GM12878 (cell line): ENCODE results near the gene ACTL6A.

Experiments used
- CBX5 ChIP-seq: sonication (generic); IDR thresholded peaks from 2 replicates; pipeline ENCODE4 v1.6.1; 2016; ENCODE audit warnings: low read depth, moderate library complexity, mild to moderate bottlenecking, inconsistent platforms
- JUND ChIP-seq: IDR thresholded peaks from 2 replicates; pipeline ENCODE4 v1.6.1; 2012; ENCODE audit warnings: low read depth, mild to moderate bottlenecking, low read length, improper control_type of control experiment, moderate library complexity
- MXI1 ChIP-seq: fragments of 150-350 bp; IDR thresholded peaks from 2 replicates; pipeline ENCODE4 v1.6.1; 2011; ENCODE audit warnings: low read depth, mild to moderate bottlenecking, inconsistent platforms, low read length, improper control_type of control experiment
- POLR2A ChIP-seq: IDR thresholded peaks from 2 replicates; pipeline ENCODE4 v1.6.1; 2011; ENCODE audit warnings: low read depth, mild to moderate bottlenecking, low read length
- POLR2AphosphoS5 ChIP-seq: IDR thresholded peaks from 2 replicates; pipeline ENCODE4 v1.6.1; 2011; ENCODE audit warnings: mild to moderate bottlenecking, low read length, inconsistent platforms
- RAD21 ChIP-seq: IDR thresholded peaks from 2 replicates; pipeline ENCODE4 v1.6.1; 2011; ENCODE audit warnings: mild to moderate bottlenecking, low read depth, low read length, moderate library complexity; ENCODE audit not compliant: insufficient read depth
- SMARCA5 ChIP-seq: fragments of 450-650 bp; IDR thresholded peaks from 2 replicates; pipeline ENCODE4 v1.6.1; 2017; ENCODE audit warnings: mild to moderate bottlenecking
- SRF ChIP-seq, 2 experiments: IDR thresholded peaks; 2 replicates each; pipeline ENCODE4 v1.6.1; 2011; ENCODE audit warnings: low read depth in 2 of 2, low read length in 2 of 2, mild to moderate bottlenecking in 1 of 2, moderate library complexity in 1 of 2
- TCF7 ChIP-seq: IDR thresholded peaks from 2 replicates; pipeline ENCODE4 v1.6.1; 2014; ENCODE audit warnings: antibody characterized with exemption, borderline replicate concordance
- YY1 ChIP-seq: IDR thresholded peaks from 2 replicates; pipeline ENCODE4 v1.6.1; 2011; ENCODE audit warnings: low read depth, mild to moderate bottlenecking, low read length
- ZNF274 ChIP-seq: IDR thresholded peaks from one replicate; pipeline ENCODE4 v1.8.0; 2011; ENCODE audit not compliant: insufficient read length, insufficient read depth
- TF ChIP-seq, protein P1 (sequence below), 3 experiments: IDR thresholded peaks in 2 of 3; conservative IDR thresholded peaks in 1 of 3; 2 replicates each; pipeline ENCODE4 v1.5.1; 2011; ENCODE audit warnings: low read depth in 3 of 3, low read length in 3 of 3, mild to moderate bottlenecking in 3 of 3, control low read depth in 2 of 3, moderate library complexity in 2 of 3, inconsistent platforms in 1 of 3, mixed read lengths in 1 of 3; ENCODE audit not compliant: control insufficient read depth in 2 of 3, insufficient read depth in 1 of 3; ENCODE audit errors: extremely low read depth in 1 of 3
- TF ChIP-seq, protein P2 (sequence below): IDR thresholded peaks from 2 replicates; pipeline ENCODE4 v1.6.1; 2012; ENCODE audit warnings: mild to moderate bottlenecking, low read depth, low read length
- TF ChIP-seq, protein P3 (sequence below): IDR thresholded peaks from 2 replicates; pipeline ENCODE4 v1.6.1; 2011; ENCODE audit warnings: low read depth, low read length, improper control_type of control experiment, borderline replicate concordance

DNA sequence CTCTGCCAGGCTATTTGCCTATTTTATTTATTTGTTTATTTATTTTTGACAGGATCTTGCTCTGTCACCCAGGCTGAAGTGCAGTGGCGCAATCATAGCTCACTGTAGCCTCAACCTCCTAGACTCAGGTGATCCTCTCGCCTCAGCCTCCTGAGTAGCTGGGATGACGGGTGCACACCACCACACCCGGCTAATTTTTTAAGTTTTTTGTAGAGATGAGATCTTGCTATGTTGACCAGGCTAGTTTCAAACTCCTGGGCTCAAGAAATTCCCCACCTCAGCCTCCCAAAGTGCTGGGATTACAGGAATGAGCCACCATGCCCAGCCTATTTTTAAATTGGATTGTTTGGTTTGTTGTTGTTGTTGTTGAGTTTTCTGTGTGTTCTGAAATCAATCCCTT, 47.3 kb downstream of the ACTL6A start:
- TF ChIP-seq MXI1 (no peak), RAD21 (no peak), ZNF274 (no peak), JUND (no peak), SRF (IDR thresholded peaks at IDR 0.05; ENCODE audit: low read depth in 2 of 2, low read length in 2 of 2) (no peak), YY1 (no peak), TCF7 (no peak), POLR2A (no peak), CBX5 (no peak), SMARCA5 (no peak), POLR2AphosphoS5 (no peak)
- TF ChIP-seq, protein P1, sequence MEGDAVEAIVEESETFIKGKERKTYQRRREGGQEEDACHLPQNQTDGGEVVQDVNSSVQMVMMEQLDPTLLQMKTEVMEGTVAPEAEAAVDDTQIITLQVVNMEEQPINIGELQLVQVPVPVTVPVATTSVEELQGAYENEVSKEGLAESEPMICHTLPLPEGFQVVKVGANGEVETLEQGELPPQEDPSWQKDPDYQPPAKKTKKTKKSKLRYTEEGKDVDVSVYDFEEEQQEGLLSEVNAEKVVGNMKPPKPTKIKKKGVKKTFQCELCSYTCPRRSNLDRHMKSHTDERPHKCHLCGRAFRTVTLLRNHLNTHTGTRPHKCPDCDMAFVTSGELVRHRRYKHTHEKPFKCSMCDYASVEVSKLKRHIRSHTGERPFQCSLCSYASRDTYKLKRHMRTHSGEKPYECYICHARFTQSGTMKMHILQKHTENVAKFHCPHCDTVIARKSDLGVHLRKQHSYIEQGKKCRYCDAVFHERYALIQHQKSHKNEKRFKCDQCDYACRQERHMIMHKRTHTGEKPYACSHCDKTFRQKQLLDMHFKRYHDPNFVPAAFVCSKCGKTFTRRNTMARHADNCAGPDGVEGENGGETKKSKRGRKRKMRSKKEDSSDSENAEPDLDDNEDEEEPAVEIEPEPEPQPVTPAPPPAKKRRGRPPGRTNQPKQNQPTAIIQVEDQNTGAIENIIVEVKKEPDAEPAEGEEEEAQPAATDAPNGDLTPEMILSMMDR (IDR thresholded peaks at IDR 0.05 in 2 of 3, conservative IDR thresholded peaks at IDR 0.05 in 1 of 3; ENCODE audit: control insufficient read depth in 2 of 3, extremely low read depth in 1 of 3, insufficient read depth in 1 of 3, low read depth in 3 of 3, low read length in 3 of 3), result no peak
- TF ChIP-seq, protein P2, sequence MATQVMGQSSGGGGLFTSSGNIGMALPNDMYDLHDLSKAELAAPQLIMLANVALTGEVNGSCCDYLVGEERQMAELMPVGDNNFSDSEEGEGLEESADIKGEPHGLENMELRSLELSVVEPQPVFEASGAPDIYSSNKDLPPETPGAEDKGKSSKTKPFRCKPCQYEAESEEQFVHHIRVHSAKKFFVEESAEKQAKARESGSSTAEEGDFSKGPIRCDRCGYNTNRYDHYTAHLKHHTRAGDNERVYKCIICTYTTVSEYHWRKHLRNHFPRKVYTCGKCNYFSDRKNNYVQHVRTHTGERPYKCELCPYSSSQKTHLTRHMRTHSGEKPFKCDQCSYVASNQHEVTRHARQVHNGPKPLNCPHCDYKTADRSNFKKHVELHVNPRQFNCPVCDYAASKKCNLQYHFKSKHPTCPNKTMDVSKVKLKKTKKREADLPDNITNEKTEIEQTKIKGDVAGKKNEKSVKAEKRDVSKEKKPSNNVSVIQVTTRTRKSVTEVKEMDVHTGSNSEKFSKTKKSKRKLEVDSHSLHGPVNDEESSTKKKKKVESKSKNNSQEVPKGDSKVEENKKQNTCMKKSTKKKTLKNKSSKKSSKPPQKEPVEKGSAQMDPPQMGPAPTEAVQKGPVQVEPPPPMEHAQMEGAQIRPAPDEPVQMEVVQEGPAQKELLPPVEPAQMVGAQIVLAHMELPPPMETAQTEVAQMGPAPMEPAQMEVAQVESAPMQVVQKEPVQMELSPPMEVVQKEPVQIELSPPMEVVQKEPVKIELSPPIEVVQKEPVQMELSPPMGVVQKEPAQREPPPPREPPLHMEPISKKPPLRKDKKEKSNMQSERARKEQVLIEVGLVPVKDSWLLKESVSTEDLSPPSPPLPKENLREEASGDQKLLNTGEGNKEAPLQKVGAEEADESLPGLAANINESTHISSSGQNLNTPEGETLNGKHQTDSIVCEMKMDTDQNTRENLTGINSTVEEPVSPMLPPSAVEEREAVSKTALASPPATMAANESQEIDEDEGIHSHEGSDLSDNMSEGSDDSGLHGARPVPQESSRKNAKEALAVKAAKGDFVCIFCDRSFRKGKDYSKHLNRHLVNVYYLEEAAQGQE, result no peak
- TF ChIP-seq, protein P3, sequence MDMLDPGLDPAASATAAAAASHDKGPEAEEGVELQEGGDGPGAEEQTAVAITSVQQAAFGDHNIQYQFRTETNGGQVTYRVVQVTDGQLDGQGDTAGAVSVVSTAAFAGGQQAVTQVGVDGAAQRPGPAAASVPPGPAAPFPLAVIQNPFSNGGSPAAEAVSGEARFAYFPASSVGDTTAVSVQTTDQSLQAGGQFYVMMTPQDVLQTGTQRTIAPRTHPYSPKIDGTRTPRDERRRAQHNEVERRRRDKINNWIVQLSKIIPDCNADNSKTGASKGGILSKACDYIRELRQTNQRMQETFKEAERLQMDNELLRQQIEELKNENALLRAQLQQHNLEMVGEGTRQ, result no peak
